Nephron (organoid): Measurements from ENCODE around the gene SLC16A11.

Experiments used
- H3K27ac Mint-ChIP-seq, 3 experiments: 2 replicates each; pipeline ENCODE4 v1.8.0; 2020; ENCODE audit warnings: mixed read lengths in 3 of 3, mild to moderate bottlenecking in 2 of 3, moderate library complexity in 1 of 3
- H3K27me3 Mint-ChIP-seq: 2 replicates; pipeline ENCODE4 v1.8.0; 2021; ENCODE audit warnings: low read depth, mild to moderate bottlenecking, moderate library complexity, mixed read lengths
- H3K36me3 Mint-ChIP-seq: 2 replicates; pipeline ENCODE4 v1.8.0; 2020; ENCODE audit warnings: low read depth, mixed read lengths
- H3K4me1 Mint-ChIP-seq: 2 replicates; pipeline ENCODE4 v1.8.0; 2020; ENCODE audit warnings: mixed read lengths
- H3K4me3 Mint-ChIP-seq, 3 experiments: 2 replicates each; pipeline ENCODE4 v1.8.0; 2020; ENCODE audit warnings: mild to moderate bottlenecking in 3 of 3, mixed read lengths in 3 of 3, moderate library complexity in 2 of 3
- H3K9me3 Mint-ChIP-seq: 2 replicates; pipeline ENCODE4 v1.8.0; 2020; ENCODE audit warnings: mixed read lengths
- CTCF ChIP-seq, 3 experiments: fragments of 200-600 bp; sonication (generic); IDR thresholded peaks; one replicate each; pipeline ENCODE4 v1.5.0; 2021; ENCODE audit warnings: antibody characterized with exemption in 3 of 3; ENCODE audit not compliant: unreplicated experiment in 3 of 3

SLC16A11 gene

GRCh38 chr17:7002288-7003047, 41.4 kb downstream of the SLC16A11 start:
- Mint-ChIP-seq H3K36me3 (peaks cover 36% of the 10 kb centered on the region), H3K9me3 (no peaks in the 10 kb centered on the region), H3K27me3 (no peaks in the 10 kb centered on the region), H3K4me3 (no peak overlapping the region), H3K27ac (no peak overlapping the region), H3K4me1 (no peaks in the 10 kb centered on the region)
- TF ChIP-seq CTCF (IDR thresholded peaks at IDR 0.05; ENCODE audit: unreplicated experiment in 3 of 3): no peak

GRCh38 chr17:7001318-7001961, 42.5 kb downstream of the SLC16A11 start:
- H3K9me3 Mint-ChIP-seq: no peaks in the 10 kb centered on the region
- TF ChIP-seq CTCF (IDR thresholded peaks at IDR 0.05; ENCODE audit: unreplicated experiment in 3 of 3): peak; percentile 40 to 53 (median 49)
- H3K27ac Mint-ChIP-seq: no peak overlapping the region
- no peaks in the 10 kb centered on the region for H3K4me1 Mint-ChIP-seq
- peaks cover 7% of the 10 kb centered on the region for H3K27me3 Mint-ChIP-seq
- no peak overlapping the region for H3K4me3 Mint-ChIP-seq
- H3K36me3 Mint-ChIP-seq: peaks cover 41% of the 10 kb centered on the region

GRCh38 chr17:6998855-6999508, 44.9 kb downstream of the SLC16A11 start:
- Mint-ChIP-seq H3K4me1 (peaks cover 4% of the 10 kb centered on the region), H3K27ac (no peak overlapping the region), H3K9me3 (no peaks in the 10 kb centered on the region), H3K27me3 (peaks cover 17% of the 10 kb centered on the region), H3K36me3 (peaks cover 48% of the 10 kb centered on the region), H3K4me3 (no peak overlapping the region)
- no peak for TF ChIP-seq CTCF (IDR thresholded peaks at IDR 0.05; ENCODE audit: unreplicated experiment in 3 of 3)

GRCh38 chr17:6997171-6997570, 46.7 kb downstream of the SLC16A11 start:
- H3K4me3 Mint-ChIP-seq: no peak overlapping the region
- H3K36me3 Mint-ChIP-seq: peaks cover 47% of the 10 kb centered on the region

GRCh38 chr17:6996256-6997011, 47.5 kb downstream of the SLC16A11 start:
- no peaks in the 10 kb centered on the region for H3K9me3 Mint-ChIP-seq
- peaks cover 42% of the 10 kb centered on the region for H3K36me3 Mint-ChIP-seq
- H3K4me1 Mint-ChIP-seq: peaks cover 6% of the 10 kb centered on the region
- H3K4me3 Mint-ChIP-seq: no peak overlapping the region
- TF ChIP-seq CTCF (IDR thresholded peaks at IDR 0.05; ENCODE audit: unreplicated experiment in 3 of 3): no peak
- no peak overlapping the region for H3K27ac Mint-ChIP-seq
- peaks cover 17% of the 10 kb centered on the region for H3K27me3 Mint-ChIP-seq

More at GRCh38 chr17:6997171-6997570, 46.7 kb downstream of the SLC16A11 start:
- Mint-ChIP-seq H3K27ac (no peak overlapping the region), H3K4me1 (peaks cover 6% of the 10 kb centered on the region), H3K9me3 (no peaks in the 10 kb centered on the region), H3K27me3 (peaks cover 17% of the 10 kb centered on the region)
- TF ChIP-seq CTCF (IDR thresholded peaks at IDR 0.05; ENCODE audit: unreplicated experiment in 3 of 3): no peak
